Peyer's patch (tissue), 4 donors: ENCODE results near the gene ZNF133. TPM values are rescaled to one million over a fixed set of nuclear protein-coding genes. Genes with fewer than 3 reads are reported as not detected.
"Not testable (repeated sequence)": the region's sequence is repeated elsewhere in the genome, so short reads cannot be mapped to it uniquely, and the experiment has no call there.

Source experiments
- DNase-seq, 3 donors: peaks; one replicate each; pipeline ENCODE4 v3.0.0-alpha.2; 2017 to 2019
- H3K27ac ChIP-seq, 4 donors: fragments of 200-600 bp; sonication (generic); one replicate each; pipeline ENCODE4 v1.5.1; 2016 to 2019
- H3K27me3 ChIP-seq, 2 donors: fragments of 200-600 bp; sonication (generic); one replicate each; pipeline ENCODE4 v1.5.1; 2019
- H3K36me3 ChIP-seq, 3 donors: fragments of 200-600 bp; sonication (generic); one replicate each; pipeline ENCODE4 v1.5.1; 2016 to 2019
- H3K4me1 ChIP-seq, 4 donors: fragments of 200-600 bp; sonication (generic); one replicate each; pipeline ENCODE4 v1.5.1; 2016 to 2019
- H3K4me3 ChIP-seq, 4 donors: fragments of 200-600 bp; sonication (generic); 1 replicate in 3 of 4; 2 replicates in 1 of 4; pipeline ENCODE4 v1.5.1; 2016 to 2019; ENCODE audit warnings: mild to moderate bottlenecking in 1 of 4
- H3K9me3 ChIP-seq, 4 donors: fragments of 200-600 bp; sonication (generic); one replicate each; pipeline ENCODE4 v1.5.1; 2016 to 2019; ENCODE audit warnings: mild to moderate bottlenecking in 1 of 4
- CTCF ChIP-seq, 6 experiments: fragments of 450-650 bp in 4 of 6; fragments of 200-600 bp in 2 of 6; sonication (generic) in 1 of 6; IDR thresholded peaks; one replicate each; pipeline ENCODE4 v1.5.1; 2017 to 2019; ENCODE audit warnings: antibody characterized with exemption in 6 of 6, mild to moderate bottlenecking in 3 of 6, moderate library complexity in 1 of 6
- POLR2A ChIP-seq, 2 donors: fragments of 450-650 bp; IDR thresholded peaks; one replicate each; pipeline ENCODE4 v1.5.1; 2017; ENCODE audit warnings: antibody characterized with exemption in 2 of 2, mild to moderate bottlenecking in 2 of 2, moderate library complexity in 2 of 2
- total RNA-seq, 4 donors: library from RNA; depleted of rRNA; stranded (reverse); fragments of >200 nt; gene quantifications; one replicate each; pipeline ENCODE4 v1.1.0, GENCODE V29; 2016

ZNF133 gene
- total RNA-seq = 10 to 100 TPM; 11.4 to 23.1 (median 15.6) TPM

GRCh38 chr20:18287915-18288748 lies at the start of gene ZNF133:
TSS of gene ZNF133 (plus strand) at chr20:18288527. CDS start at chr20:18305687, 17,160 bp downstream.
- Histone ChIP-seq H3K36me3 (no peaks in the 10 kb centered on the region), H3K27me3 (no peaks in the 10 kb centered on the region), H3K27ac (peak within 1 kb of the TSS; percentile 89 to 97 (median 94)), H3K9me3 (peaks cover 0 to 5% (median 0%) of the 10 kb centered on the region in 4 donors), H3K4me3 (peak within 1 kb of the TSS; percentile 64 to 87 (median 66)), H3K4me1 (peaks cover 0 to 15% (median 4%) of the 10 kb centered on the region in 4 donors)
- DNase-seq = peak; percentile 96 to 99 (median 99)
- TF ChIP-seq POLR2A (IDR thresholded peaks at IDR 0.05) (peak; percentile 64 to 75), CTCF (IDR thresholded peaks at IDR 0.05) (peak in 1 of 6 experiments; percentile 20)

GRCh38 chr20:18240997-18241396 lies 47.3 kb upstream of the ZNF133 start:
- Histone ChIP-seq H3K36me3 (no peaks in the 10 kb centered on the region), H3K9me3 (no peaks in the 10 kb centered on the region), H3K4me3 (no peak overlapping the region), H3K27ac (no peak overlapping the region), H3K4me1 (no peaks in the 10 kb centered on the region), H3K27me3 (no peaks in the 10 kb centered on the region)
- TF ChIP-seq POLR2A (IDR thresholded peaks at IDR 0.05) = no peak
- TF ChIP-seq CTCF (IDR thresholded peaks at IDR 0.05) = no peak
- DNase-seq = no peak

- no peaks in the 10 kb centered on the region for H3K4me1 ChIP-seq
- no peak overlapping the region for H3K27ac ChIP-seq
- no peak for DNase-seq
- TF ChIP-seq CTCF (IDR thresholded peaks at IDR 0.05) (no peak), POLR2A (IDR thresholded peaks at IDR 0.05) (no peak)
- H3K36me3 ChIP-seq = no peaks in the 10 kb centered on the region
- no peaks in the 10 kb centered on the region for H3K9me3 ChIP-seq
- no peaks in the 10 kb centered on the region for H3K27me3 ChIP-seq
- no peak overlapping the region for H3K4me3 ChIP-seq
Observed at GRCh38 chr20:18243802-18244201, 44.5 kb upstream of the ZNF133 start.

GRCh38 chr20:18248545-18248944 lies 39.8 kb upstream of the ZNF133 start:
- H3K36me3 ChIP-seq, H3K4me3 ChIP-seq, H3K27me3 ChIP-seq, H3K9me3 ChIP-seq, H3K4me1 ChIP-seq, DNase-seq, H3K27ac ChIP-seq: not testable (repeated sequence)

- Histone ChIP-seq H3K4me1 (no peaks in the 10 kb centered on the region), H3K36me3 (no peaks in the 10 kb centered on the region), H3K27ac (no peak overlapping the region), H3K27me3 (no peaks in the 10 kb centered on the region), H3K9me3 (no peaks in the 10 kb centered on the region), H3K4me3 (no peak overlapping the region)
- no peak for DNase-seq
- TF ChIP-seq CTCF (IDR thresholded peaks at IDR 0.05) (no peak), POLR2A (IDR thresholded peaks at IDR 0.05) (no peak)
Observed at GRCh38 chr20:18250217-18250616, 38.1 kb upstream of the ZNF133 start.

GRCh38 chr20:18252597-18253451 lies 35.5 kb upstream of the ZNF133 start:
- H3K36me3 ChIP-seq = no peaks in the 10 kb centered on the region
- H3K4me3 ChIP-seq = no peak overlapping the region
- no peaks in the 10 kb centered on the region for H3K27me3 ChIP-seq
- TF ChIP-seq POLR2A (IDR thresholded peaks at IDR 0.05) = no peak
- no peak for TF ChIP-seq CTCF (IDR thresholded peaks at IDR 0.05)
- no peak overlapping the region for H3K27ac ChIP-seq
- H3K9me3 ChIP-seq = no peaks in the 10 kb centered on the region
- H3K4me1 ChIP-seq = no peaks in the 10 kb centered on the region
- no peak for DNase-seq
